BE2C (cell line): ENCODE data around the gene ZNF384.
A peak's percentile ranks its signal among the peaks of the same experiment; 100 is the strongest.
"Not testable (repeated sequence)": the region's sequence is repeated elsewhere in the genome, so short reads cannot be mapped to it uniquely, and the experiment has no call there.

Source experiments
- DNase-seq: peaks from one replicate; pipeline ENCODE4 v3.0.0-alpha.2; 2020
- H3K27me3 ChIP-seq: fragments of 250-450 bp; sonication (Bioruptor Pico); 2 replicates; pipeline ENCODE4 v1.5.1; 2020; ENCODE audit warnings: mild to moderate bottlenecking
- H3K36me3 ChIP-seq: fragments of 250-450 bp; sonication (Bioruptor Pico); 2 replicates; pipeline ENCODE4 v1.5.1; 2020; ENCODE audit warnings: mild to moderate bottlenecking
- H3K4me1 ChIP-seq: fragments of 250-450 bp; sonication (Bioruptor Pico); 2 replicates; pipeline ENCODE4 v1.5.1; 2020
- H3K4me3 ChIP-seq: 2 replicates; pipeline ENCODE4 v1.5.1; 2011; ENCODE audit warnings: low read depth, low read length
- H3K9me3 ChIP-seq: fragments of 250-450 bp; sonication (Bioruptor Pico); 2 replicates; pipeline ENCODE4 v1.5.1; 2020
- CTCF ChIP-seq: IDR thresholded peaks from 2 replicates; pipeline ENCODE4 v1.5.1; 2012; ENCODE audit warnings: mild to moderate bottlenecking, low read depth, low read length

Gene ZNF384

GRCh38 chr12:6729186-6729585, 40.0 kb upstream of the ZNF384 start:
- DNase-seq: no peak
- H3K9me3 ChIP-seq: no peaks in the 10 kb centered on the region
- peaks cover 28% of the 10 kb centered on the region for H3K36me3 ChIP-seq
- H3K4me3 ChIP-seq: no peak overlapping the region
- H3K27me3 ChIP-seq: no peaks in the 10 kb centered on the region
- no peak for TF ChIP-seq CTCF
- H3K4me1 ChIP-seq: no peaks in the 10 kb centered on the region

- TF ChIP-seq CTCF: no peak
Measured at GRCh38 chr12:6725350-6725749, 36.2 kb upstream of the ZNF384 start.

GRCh38 chr12:6724409-6724797, 35.2 kb upstream of the ZNF384 start:
- no peaks in the 10 kb centered on the region for H3K9me3 ChIP-seq
- peaks cover 11% of the 10 kb centered on the region; the same call in 1 of the 2 replicates for H3K36me3 ChIP-seq
- H3K4me1 ChIP-seq: no peaks in the 10 kb centered on the region
- peak; percentile 18 for DNase-seq
- TF ChIP-seq CTCF: no peak
- no peaks in the 10 kb centered on the region for H3K27me3 ChIP-seq
- peak overlapping the region; percentile 88 for H3K4me3 ChIP-seq

More at GRCh38 chr12:6725350-6725749, 36.2 kb upstream of the ZNF384 start:
- Histone ChIP-seq H3K27me3 (no peaks in the 10 kb centered on the region), H3K4me1 (no peaks in the 10 kb centered on the region), H3K4me3 (no peak overlapping the region), H3K9me3 (no peaks in the 10 kb centered on the region), H3K36me3 (peaks cover 17% of the 10 kb centered on the region)
- no peak for DNase-seq

GRCh38 chr12:6723607-6724408, 34.6 kb upstream of the ZNF384 start, which contains the start of gene COPS7A:
Gene COPS7A, plus strand, starts transcription at chr12:6724046. Its CDS starts 611 bp downstream, at chr12:6724657.
- Histone ChIP-seq H3K4me3 (peak within 1 kb of the TSS; percentile 88), H3K27me3 (no peaks in the 10 kb centered on the region), H3K9me3 (no peaks in the 10 kb centered on the region), H3K36me3 (peaks cover 11% of the 10 kb centered on the region; the same call in 1 of the 2 replicates), H3K4me1 (no peaks in the 10 kb centered on the region)
- DNase-seq: peak; percentile 98
- no peak for TF ChIP-seq CTCF

GRCh38 chr12:6722863-6723262, 33.7 kb upstream of the ZNF384 start:
- peak overlapping the region; percentile 88 for H3K4me3 ChIP-seq
- H3K4me1 ChIP-seq: no peaks in the 10 kb centered on the region
- peaks cover 6% of the 10 kb centered on the region; the same call in 1 of the 2 replicates for H3K36me3 ChIP-seq
- H3K27me3 ChIP-seq: no peaks in the 10 kb centered on the region
- no peak for TF ChIP-seq CTCF
- no peak for DNase-seq
- no peaks in the 10 kb centered on the region for H3K9me3 ChIP-seq

- H3K36me3 ChIP-seq: no peaks in the 10 kb centered on the region
- H3K27me3 ChIP-seq: no peaks in the 10 kb centered on the region
- no peaks in the 10 kb centered on the region for H3K4me1 ChIP-seq
- no peak for TF ChIP-seq CTCF
- no peak overlapping the region for H3K4me3 ChIP-seq
- no peak for DNase-seq
- no peaks in the 10 kb centered on the region for H3K9me3 ChIP-seq
Measured at GRCh38 chr12:6716874-6717437, 27.8 kb upstream of the ZNF384 start.

GRCh38 chr12:6716031-6716873, 27.1 kb upstream of the ZNF384 start:
- DNase-seq, H3K4me3 ChIP-seq, H3K4me1 ChIP-seq, H3K9me3 ChIP-seq, H3K36me3 ChIP-seq, H3K27me3 ChIP-seq: not testable (repeated sequence)
